Endothelial cell of umbilical vein (primary cell): Measurements from ENCODE around the gene COL16A1. TPM values are rescaled to one million over a fixed set of nuclear protein-coding genes. Genes with fewer than 3 reads are reported as not detected.

Experiments used
- BruUV-seq: library from RNA; stranded (reverse); fragments of 400-500 nt; replicated peaks from 2 replicates; lab custom pipeline; 2021; lab: Mats Ljungman, UMichigan
- CTCF ChIA-PET: fragments of 300-600, 350-600 bp; sonication (Branson Sonifier 250); formaldehyde crosslinking; loops from one replicate; lab custom pipeline; 2021; ENCODE audit warnings: antibody characterized with exemption, inconsistent platforms; lab: Charles Lee
- POLR2A ChIA-PET: fragments of 300-600, 350-600 bp; sonication (Branson Sonifier 250); formaldehyde crosslinking; loops from one replicate; lab custom pipeline; 2021; ENCODE audit warnings: antibody characterized with exemption, inconsistent platforms; lab: Charles Lee
- DNase-seq: peaks from one replicate; pipeline ENCODE4 v3.0.0-alpha.2; 2011; ENCODE audit warnings: low read depth, low spot score
- FAIRE-seq: peaks from 2 replicates; lab custom pipeline; 2011; peaks lifted over from hg19 to GRCh38; lab: Jason Lieb, UNC
- H2AFZ ChIP-seq: 2 replicates; pipeline ENCODE4 v1.6.0; 2012; ENCODE audit warnings: low read depth, low read length, control low read depth, inconsistent platforms
- H3K27ac ChIP-seq: 2 replicates; pipeline ENCODE4 v1.5.1; 2011; ENCODE audit warnings: low read depth, mild to moderate bottlenecking, control low read depth, low read length, moderate library complexity; ENCODE audit not compliant: insufficient read depth
- H3K27me3 ChIP-seq, 2 experiments: 2 replicates each; pipeline versions ENCODE4 v1.6.0 to v1.6.1; 2011; ENCODE audit warnings: low read length in 2 of 2, mixed read lengths in 1 of 2; ENCODE audit not compliant: control insufficient read depth in 2 of 2, insufficient read depth in 2 of 2
- H3K36me3 ChIP-seq, 2 experiments: 2 replicates in 1 of 2; 3 replicates in 1 of 2; pipeline ENCODE4 v1.5.1; 2011; ENCODE audit warnings: low read length in 2 of 2, mild to moderate bottlenecking in 1 of 2, moderate library complexity in 1 of 2; ENCODE audit not compliant: control insufficient read depth in 2 of 2, insufficient read depth in 2 of 2; ENCODE audit errors: extremely low read depth in 1 of 2
- H3K4me1 ChIP-seq: 3 replicates; pipeline ENCODE4 v1.5.1; 2011; ENCODE audit warnings: mild to moderate bottlenecking, low read length; ENCODE audit not compliant: control insufficient read depth, insufficient read depth; ENCODE audit errors: extremely low read depth
- H3K4me2 ChIP-seq: 2 replicates; pipeline ENCODE4 v1.6.1; 2011; ENCODE audit warnings: low read length, control low read depth, mixed read lengths; ENCODE audit not compliant: insufficient read depth
- H3K4me3 ChIP-seq, 3 experiments: fragments of 200-600 bp in 1 of 3; sonication (generic), shearing (Covaris generic) in 1 of 3; replicated peaks in 1 of 3; 2 replicates each; pipeline ENCODE4 v1.5.1; 2011 to 2016; ENCODE audit warnings: control low read depth in 3 of 3, low read length in 3 of 3, mild to moderate bottlenecking in 2 of 3, inconsistent platforms in 1 of 3, low read depth in 1 of 3, moderate library complexity in 1 of 3; ENCODE audit not compliant: insufficient read depth in 1 of 3
- H3K79me2 ChIP-seq: 2 replicates; pipeline ENCODE4 v1.6.0; 2012; ENCODE audit warnings: low read length, inconsistent platforms; ENCODE audit not compliant: control insufficient read depth, insufficient read depth
- H3K9ac ChIP-seq: replicated peaks from 2 replicates; pipeline ENCODE3; 2011; ENCODE audit warnings: low read length, control low read depth; ENCODE audit not compliant: insufficient read depth; ENCODE audit errors: extremely low read depth
- H3K9me1 ChIP-seq: replicated peaks from 3 replicates; pipeline ENCODE4 v1.6.0; 2011; ENCODE audit warnings: mild to moderate bottlenecking, low read length; ENCODE audit not compliant: control insufficient read depth, insufficient read depth; ENCODE audit errors: extremely low read depth
- H3K9me3 ChIP-seq: replicated peaks from 2 replicates; pipeline ENCODE4 v1.5.1; 2012; ENCODE audit warnings: low read length, inconsistent platforms; ENCODE audit not compliant: control insufficient read depth, insufficient read depth
- H4K20me1 ChIP-seq: replicated peaks from 2 replicates; pipeline ENCODE3; 2011; ENCODE audit warnings: mild to moderate bottlenecking, low read length; ENCODE audit not compliant: control insufficient read depth, insufficient read depth; ENCODE audit errors: extremely low read depth
- POLR2A ChIP-seq: IDR thresholded peaks from 2 replicates; pipeline ENCODE4 v1.6.1; 2012; ENCODE audit warnings: low read depth, mild to moderate bottlenecking, control low read depth, low read length
- dilution Hi-C: fragments of 300-500 bp; cut with MboI; formaldehyde crosslinking; loops from one replicate; pipeline ENCODE4 v1.15.0; 2019; ENCODE audit warnings: low sequenced_read_pairs; ENCODE audit not compliant: extremely low pct_ligation_motif_present
- intact Hi-C: fragments of 100-400 bp; cut with micrococcal nuclease; formaldehyde crosslinking; loops from one replicate; pipeline ENCODE4 v1.10.0; 2022
- polyA plus RNA-seq, 4 experiments: library from polyadenylated mRNA; depleted of rRNA in 3 of 4; stranded (reverse) in 3 of 4; unstranded in 1 of 4; fragments of >200 nt; gene quantifications; 2 replicates each; pipeline versions ENCODE4 v1.2.1 to v1.2.3, GENCODE V29; 2011 to 2012; ENCODE audit warnings: missing spikeins in 1 of 4
- total RNA-seq: library from RNA; stranded (reverse); gene quantifications from 2 replicates; pipeline ENCODE4 v1.2.3, GENCODE V29; 2021
- TF ChIP-seq, protein P1 (sequence below), 2 donors: IDR thresholded peaks; 1 replicate in 1 of 2; 2 replicates in 1 of 2; pipeline ENCODE4 v1.5.1; 2011; ENCODE audit warnings: low read length in 2 of 2, mild to moderate bottlenecking in 2 of 2, moderate library complexity in 2 of 2, control low read depth in 1 of 2, inconsistent platforms in 1 of 2, low read depth in 1 of 2; ENCODE audit not compliant: insufficient read depth in 1 of 2; ENCODE audit errors: extremely low read depth in 1 of 2

Gene COL16A1
- total and polyA plus RNA-seq, 2 donors (not counting 3 experiments of a cell fraction or from before 2014, with no cell fraction given) = 0.68 to 1.2 TPM

DNA sequence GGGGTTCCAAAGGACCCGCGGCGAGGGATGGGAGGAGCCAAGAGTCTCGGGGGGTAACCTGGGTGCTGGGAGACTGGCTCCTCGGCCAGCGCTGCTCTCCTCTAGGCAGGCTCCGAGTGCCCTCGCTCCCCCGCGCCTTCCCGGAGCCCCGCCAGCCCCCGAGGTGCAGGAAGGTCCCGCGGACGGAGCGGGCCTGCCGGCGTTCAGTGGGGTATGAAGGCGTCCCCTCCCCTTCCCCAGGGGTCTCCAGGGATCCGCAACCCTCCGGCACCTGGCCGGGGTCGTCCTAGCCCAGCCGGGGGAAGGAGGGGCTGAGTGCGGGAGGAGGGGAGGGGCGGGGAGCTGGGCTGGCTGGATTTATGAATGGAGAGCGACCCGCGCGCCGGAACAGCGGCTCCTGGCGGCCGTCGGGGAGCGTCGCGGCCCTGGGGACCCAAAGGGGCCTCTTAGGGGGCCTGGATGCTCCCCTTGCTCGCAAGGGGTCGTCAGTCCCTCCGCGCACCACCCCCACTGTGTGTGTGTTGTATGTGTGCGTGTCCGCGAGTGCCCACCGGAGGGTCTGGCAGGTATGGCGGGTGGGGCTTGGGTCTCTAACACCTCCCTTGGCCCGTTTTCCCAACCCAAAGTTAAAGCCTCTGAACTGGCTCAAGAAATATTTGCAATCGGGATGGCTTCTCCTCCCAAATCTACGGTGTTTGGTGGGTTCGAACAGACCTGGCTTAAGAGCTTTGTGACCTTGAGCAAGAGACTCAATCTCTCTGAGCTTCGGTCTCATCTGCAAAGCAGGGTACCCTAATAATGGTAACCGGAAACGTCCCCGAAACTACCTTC, 85.7 kb downstream of the COL16A1 start:
- FAIRE-seq (peak; percentile 62), DNase-seq (peak; percentile 59)
- Histone ChIP-seq H3K9me1 (no peaks in the 10 kb centered on the region), H3K79me2 (no peaks in the 10 kb centered on the region), H3K4me3 (peak overlapping the region; percentile 39 to 58 (median 54)), H3K9ac (peak overlapping the region; percentile 26), H2AFZ (peak overlapping the region; percentile 89), H3K36me3 (no peaks in the 10 kb centered on the region), H3K4me2 (peak overlapping the region; percentile 73), H3K27me3 (peaks cover 0 to 1% of the 10 kb centered on the region in 2 experiments), H4K20me1 (no peaks in the 10 kb centered on the region), H3K27ac (no peak overlapping the region), H3K9me3 (no peaks in the 10 kb centered on the region), H3K4me1 (no peaks in the 10 kb centered on the region)
- dilution Hi-C loops = no loop called here
- TF ChIP-seq, protein P1, sequence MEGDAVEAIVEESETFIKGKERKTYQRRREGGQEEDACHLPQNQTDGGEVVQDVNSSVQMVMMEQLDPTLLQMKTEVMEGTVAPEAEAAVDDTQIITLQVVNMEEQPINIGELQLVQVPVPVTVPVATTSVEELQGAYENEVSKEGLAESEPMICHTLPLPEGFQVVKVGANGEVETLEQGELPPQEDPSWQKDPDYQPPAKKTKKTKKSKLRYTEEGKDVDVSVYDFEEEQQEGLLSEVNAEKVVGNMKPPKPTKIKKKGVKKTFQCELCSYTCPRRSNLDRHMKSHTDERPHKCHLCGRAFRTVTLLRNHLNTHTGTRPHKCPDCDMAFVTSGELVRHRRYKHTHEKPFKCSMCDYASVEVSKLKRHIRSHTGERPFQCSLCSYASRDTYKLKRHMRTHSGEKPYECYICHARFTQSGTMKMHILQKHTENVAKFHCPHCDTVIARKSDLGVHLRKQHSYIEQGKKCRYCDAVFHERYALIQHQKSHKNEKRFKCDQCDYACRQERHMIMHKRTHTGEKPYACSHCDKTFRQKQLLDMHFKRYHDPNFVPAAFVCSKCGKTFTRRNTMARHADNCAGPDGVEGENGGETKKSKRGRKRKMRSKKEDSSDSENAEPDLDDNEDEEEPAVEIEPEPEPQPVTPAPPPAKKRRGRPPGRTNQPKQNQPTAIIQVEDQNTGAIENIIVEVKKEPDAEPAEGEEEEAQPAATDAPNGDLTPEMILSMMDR (IDR thresholded peaks at IDR 0.05; ENCODE audit: extremely low read depth in 1 of 2, insufficient read depth in 1 of 2, low read depth in 1 of 2, low read length in 2 of 2) = peak; percentile 73 to 97
- no peak for TF ChIP-seq POLR2A
- ChIA-PET POLR2A (interaction anchor here (0.6 kb wide), 1 partner anchor 42 kb away, joined by 3 read pairs; the partner anchor contains the start of gene TINAGL1), CTCF (interaction anchor here (0.6 to 3.2 kb wide), 25 partner anchors 8 to 196 kb away, joined by 3 to 73 read pairs (median 4); no protein-coding TSS in a partner anchor)
- no TSS peak for BruUV-seq
- intact Hi-C loops = loop anchor here (1.0 to 10.0 kb wide), 6 partner anchors 21 to 434 kb away; no protein-coding TSS in a partner anchor
